Left lung (tissue), 10 donors: ENCODE results near the gene GABARAPL1. TPM values are rescaled to one million over a fixed set of nuclear protein-coding genes. Genes with fewer than 3 reads are reported as not detected.

ENCODE experiments used
- ATAC-seq: fragments of 200-7000 bp; cut with Tn5 transposase; one replicate; pipeline ENCODE4 v1.9.1; 2020; ENCODE audit warnings: moderate library complexity
- DNase-seq, 4 donors: peaks; one replicate each; pipeline ENCODE4 v3.0.0-alpha.2; 2013 to 2020
- H3K27ac ChIP-seq, 2 donors: fragments of 200-600 bp; sonication (generic) in 1 of 2; one replicate each; pipeline versions ENCODE4 v1.5.0 to v1.8.0; 2020 to 2021
- H3K27me3 ChIP-seq, 2 donors: fragments of 200-600 bp; sonication (generic) in 1 of 2; one replicate each; pipeline versions ENCODE4 v1.5.0 to v1.8.0; 2020 to 2021
- H3K36me3 ChIP-seq, 2 donors: fragments of 200-600 bp; sonication (generic) in 1 of 2; one replicate each; pipeline versions ENCODE4 v1.5.0 to v1.8.0; 2020 to 2021
- H3K4me1 ChIP-seq, 2 donors: fragments of 200-600 bp; one replicate each; pipeline ENCODE4 v1.8.0; 2021
- H3K4me3 ChIP-seq, 2 donors: fragments of 200-600 bp; sonication (generic) in 1 of 2; one replicate each; pipeline versions ENCODE4 v1.5.0 to v1.8.0; 2020 to 2021; ENCODE audit warnings: mild to moderate bottlenecking in 1 of 2
- H3K9me3 ChIP-seq, 2 donors: fragments of 200-600 bp; sonication (generic) in 1 of 2; one replicate each; pipeline versions ENCODE4 v1.5.0 to v1.8.0; 2020 to 2021
- intact Hi-C, 2 donors: fragments of 100-400 bp; cut with DNase I; formaldehyde crosslinking; loops; one replicate each; pipeline versions ENCODE4 v1.11.2 to v1.14.2; 2022
- polyA plus RNA-seq, 6 donors: library from polyadenylated mRNA; unstranded; fragments of 120-200 nt; gene quantifications; one replicate each; pipeline ENCODE4 v1.2.1, GENCODE V29; 2013; ENCODE audit not compliant: insufficient read length in 6 of 6
- total RNA-seq, 2 donors: library from RNA; stranded (reverse); fragmentation: NEBNext Ultra II Directional; extraction: Animal tissue kit (Norgen Biotek cat#: 25700); gene quantifications; one replicate each; pipeline ENCODE4 v1.2.1, GENCODE V29; 2021
- TF ChIP-seq, protein P1 (sequence below), 2 donors: fragments of 200-600 bp; sonication (generic) in 1 of 2; IDR thresholded peaks; one replicate each; pipeline versions ENCODE4 v1.5.0 to v1.8.0; 2021; ENCODE audit warnings: antibody characterized with exemption in 2 of 2
- donor health status: DM: no; HTN: yes; CAD: no.
- donor health status: DM: no; HTN: no; CAD: no.

The GABARAPL1 gene
- total and polyA plus RNA-seq, 8 donors, result 38.6 to 68.4 (median 48.4) TPM

DNA sequence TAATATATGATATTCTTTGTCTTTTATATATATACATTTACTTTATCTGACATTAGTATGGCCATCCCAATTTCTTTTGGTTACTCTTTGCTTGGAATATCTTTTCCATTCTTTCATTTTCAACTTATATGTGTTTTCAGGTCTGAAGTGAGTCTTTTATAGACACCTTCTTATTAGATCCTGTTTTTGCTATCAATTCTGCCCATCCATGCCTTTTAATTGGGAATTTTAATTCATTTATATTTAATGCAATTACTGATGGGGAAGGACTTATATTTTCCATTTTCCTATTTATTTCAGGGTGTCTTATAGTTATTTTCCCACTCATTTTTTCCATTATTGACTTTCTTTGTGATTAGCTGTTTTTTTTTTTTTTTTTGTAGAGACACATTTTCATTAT lies 43.4 kb downstream of the GABARAPL1 start:
- Histone ChIP-seq H3K9me3 (peaks cover 0 to 25% of the 10 kb centered on the region in 2 donors), H3K27me3 (no peaks in the 10 kb centered on the region)

DNA sequence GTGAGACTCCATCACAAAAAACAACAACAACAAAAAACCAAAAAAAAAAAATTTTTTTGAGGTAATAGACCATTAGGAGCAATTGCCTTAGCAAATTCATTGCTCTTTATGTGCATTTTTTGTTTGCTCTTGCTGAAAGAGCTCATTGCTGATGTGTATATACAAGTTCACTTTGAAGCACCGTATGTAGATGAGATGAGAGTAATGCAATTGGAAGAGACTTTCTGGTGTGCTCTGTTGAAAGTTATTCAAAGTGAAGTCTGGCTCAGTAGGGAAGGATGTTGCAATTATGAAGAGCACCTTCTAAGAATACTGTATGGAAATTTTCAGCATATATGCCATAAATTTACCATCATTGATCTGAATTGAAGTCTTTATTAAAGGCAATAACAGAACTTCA lies 48.2 kb downstream of the GABARAPL1 start:
- Histone ChIP-seq H3K27me3 (no peaks in the 10 kb centered on the region), H3K36me3 (no peaks in the 10 kb centered on the region), H3K4me1 (no peaks in the 10 kb centered on the region), H3K4me3 (no peak overlapping the region), H3K27ac (no peak overlapping the region), H3K9me3 (peaks cover 0 to 9% of the 10 kb centered on the region in 2 donors)
- intact Hi-C loops, result no loop called here
- DNase-seq (no peak), ATAC-seq (no peak)
- TF ChIP-seq, protein P1, sequence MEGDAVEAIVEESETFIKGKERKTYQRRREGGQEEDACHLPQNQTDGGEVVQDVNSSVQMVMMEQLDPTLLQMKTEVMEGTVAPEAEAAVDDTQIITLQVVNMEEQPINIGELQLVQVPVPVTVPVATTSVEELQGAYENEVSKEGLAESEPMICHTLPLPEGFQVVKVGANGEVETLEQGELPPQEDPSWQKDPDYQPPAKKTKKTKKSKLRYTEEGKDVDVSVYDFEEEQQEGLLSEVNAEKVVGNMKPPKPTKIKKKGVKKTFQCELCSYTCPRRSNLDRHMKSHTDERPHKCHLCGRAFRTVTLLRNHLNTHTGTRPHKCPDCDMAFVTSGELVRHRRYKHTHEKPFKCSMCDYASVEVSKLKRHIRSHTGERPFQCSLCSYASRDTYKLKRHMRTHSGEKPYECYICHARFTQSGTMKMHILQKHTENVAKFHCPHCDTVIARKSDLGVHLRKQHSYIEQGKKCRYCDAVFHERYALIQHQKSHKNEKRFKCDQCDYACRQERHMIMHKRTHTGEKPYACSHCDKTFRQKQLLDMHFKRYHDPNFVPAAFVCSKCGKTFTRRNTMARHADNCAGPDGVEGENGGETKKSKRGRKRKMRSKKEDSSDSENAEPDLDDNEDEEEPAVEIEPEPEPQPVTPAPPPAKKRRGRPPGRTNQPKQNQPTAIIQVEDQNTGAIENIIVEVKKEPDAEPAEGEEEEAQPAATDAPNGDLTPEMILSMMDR (IDR thresholded peaks at IDR 0.05), result no peak

More for the DNA sequence above, 43.4 kb downstream of the GABARAPL1 start:
- DNase-seq, result no peak
- no peaks in the 10 kb centered on the region for H3K36me3 ChIP-seq
- intact Hi-C loops, result no loop called here
- no peak overlapping the region for H3K4me3 ChIP-seq
- no peak overlapping the region for H3K27ac ChIP-seq
- TF ChIP-seq, protein P1 (IDR thresholded peaks at IDR 0.05), result no peak
- no peaks in the 10 kb centered on the region for H3K4me1 ChIP-seq
- ATAC-seq, result no peak

DNA sequence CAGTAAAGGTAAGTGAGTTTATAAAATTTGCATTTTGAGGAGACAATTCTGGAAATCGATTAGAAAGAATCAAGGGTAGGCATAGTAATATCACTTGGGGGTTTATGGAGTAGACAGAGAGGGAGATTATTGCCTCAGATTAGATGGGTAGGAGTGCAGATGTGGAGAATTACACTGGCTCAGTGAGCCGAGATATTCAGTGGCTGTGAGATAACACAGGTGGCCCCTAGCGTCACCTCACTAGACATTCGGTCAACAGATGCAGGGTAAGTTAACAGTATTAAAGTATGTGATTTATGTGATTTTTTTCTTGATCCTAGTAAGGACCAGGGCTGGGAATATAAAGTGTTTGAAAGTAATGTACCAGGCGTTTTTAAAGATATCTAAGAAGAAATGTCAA lies 55.4 kb downstream of the GABARAPL1 start:
- Histone ChIP-seq H3K4me1 (no peaks in the 10 kb centered on the region), H3K27ac (no peak overlapping the region), H3K36me3 (no peaks in the 10 kb centered on the region), H3K27me3 (no peaks in the 10 kb centered on the region), H3K9me3 (no peaks in the 10 kb centered on the region), H3K4me3 (no peak overlapping the region)
- no peak for ATAC-seq
- TF ChIP-seq, protein P1 (IDR thresholded peaks at IDR 0.05), result no peak
- intact Hi-C loops, result no loop called here
- DNase-seq, result no peak

DNA sequence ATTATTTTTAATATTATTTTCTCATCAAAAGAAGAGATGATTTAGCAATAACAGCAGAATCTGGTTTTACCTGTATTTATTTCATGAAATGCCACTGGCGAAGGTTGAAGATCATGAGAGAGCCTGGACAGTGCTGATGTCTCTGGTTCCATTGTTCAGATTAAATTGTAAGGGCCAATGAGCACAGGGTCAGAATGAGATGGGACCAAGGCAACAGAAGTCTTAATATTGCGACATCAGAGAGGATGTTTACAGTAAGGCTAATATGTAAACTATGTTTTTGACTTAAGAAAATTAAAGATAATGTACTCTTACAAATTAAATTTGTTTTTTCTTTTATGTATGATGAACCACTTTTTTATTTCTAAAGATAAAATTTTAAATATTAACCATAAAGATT lies 59.8 kb downstream of the GABARAPL1 start:
- ATAC-seq (no peak), DNase-seq (no peak)
- Histone ChIP-seq H3K36me3 (no peaks in the 10 kb centered on the region), H3K27me3 (no peaks in the 10 kb centered on the region), H3K27ac (no peak overlapping the region), H3K4me3 (no peak overlapping the region), H3K9me3 (no peaks in the 10 kb centered on the region), H3K4me1 (no peaks in the 10 kb centered on the region)
- TF ChIP-seq, protein P1 (IDR thresholded peaks at IDR 0.05), result no peak
- intact Hi-C loops, result no loop called here

Other genes with a start within 250 kb of the GABARAPL1 start
- 10 to 100 TPM; 10.9 to 12.7 TPM for gene CLEC12A, start 241.5 kb upstream of the GABARAPL1 start, total RNA-seq
- gene CLEC12A, start 241.5 kb upstream of the GABARAPL1 start, polyA plus RNA-seq, result 1 to 10 TPM in 1 of 6 donors, under 1 TPM in 5; 0.61 to 1.9 (median 0.95) TPM
- gene CLEC1B, start 213.8 kb upstream of the GABARAPL1 start, total RNA-seq, result under 1 TPM; 0.38 to 0.63 TPM
- 1 to 10 TPM; 1.1 to 2.6 (median 2.2) TPM for gene CLEC1B, start 213.8 kb upstream of the GABARAPL1 start, polyA plus RNA-seq
- under 1 TPM in 1 of 2 donors, not detected in 1; 0.47 TPM for gene CLEC12B, start 202.2 kb upstream of the GABARAPL1 start, total RNA-seq
- gene CLEC12B, start 202.2 kb upstream of the GABARAPL1 start, polyA plus RNA-seq, result under 1 TPM in 4 of 6 donors, not detected in 2; 0.06 to 0.46 (median 0.26) TPM
- under 1 TPM in 1 of 2 donors, not detected in 1; 0.17 TPM for gene CLEC9A, start 182.2 kb upstream of the GABARAPL1 start, total RNA-seq
- 1 to 10 TPM; 1.2 to 2.5 (median 2.3) TPM for gene CLEC9A, start 182.2 kb upstream of the GABARAPL1 start, polyA plus RNA-seq
- gene CLEC1A, start 113.9 kb upstream of the GABARAPL1 start, total RNA-seq, result 10 to 100 TPM in 1 of 2 donors, 1 to 10 TPM in 1; 8.9 to 11.0 TPM
- gene CLEC1A, start 113.9 kb upstream of the GABARAPL1 start, polyA plus RNA-seq, result 10 to 100 TPM; 19.9 to 23.0 (median 20.4) TPM
- gene CLEC7A, start 82.7 kb upstream of the GABARAPL1 start, total RNA-seq, result 10 to 100 TPM; 25.4 to 75.7 TPM
- 1 to 10 TPM; 3.3 to 4.5 (median 3.7) TPM for gene CLEC7A, start 82.7 kb upstream of the GABARAPL1 start, polyA plus RNA-seq
- 10 to 100 TPM; 52.2 to 63.6 TPM for gene OLR1, start 40.7 kb upstream of the GABARAPL1 start, total RNA-seq
- 1 to 10 TPM in 3 of 6 donors, under 1 TPM in 3; 0.70 to 1.2 (median 0.92) TPM for gene OLR1, start 40.7 kb upstream of the GABARAPL1 start, polyA plus RNA-seq
- gene TMEM52B, start 33.8 kb upstream of the GABARAPL1 start, total RNA-seq, result 1 to 10 TPM; 1.9 to 2.0 TPM
- gene TMEM52B, start 33.8 kb upstream of the GABARAPL1 start, polyA plus RNA-seq, result 1 to 10 TPM in 1 of 6 donors, under 1 TPM in 5; 0.31 to 1.2 (median 0.50) TPM
- gene KLRD1, start 95.0 kb downstream of the GABARAPL1 start, total RNA-seq, result 1 to 10 TPM; 4.6 to 9.0 TPM
- 1 to 10 TPM in 5 of 6 donors, under 1 TPM in 1; 0.53 to 2.1 (median 1.7) TPM for gene KLRD1, start 95.0 kb downstream of the GABARAPL1 start, polyA plus RNA-seq
- gene KLRK1, start 177.2 kb downstream of the GABARAPL1 start, total RNA-seq, result 1 to 10 TPM; 2.6 to 4.9 TPM
- gene KLRK1, start 177.2 kb downstream of the GABARAPL1 start, polyA plus RNA-seq, result 1 to 10 TPM in 5 of 6 donors, under 1 TPM in 1; 0.70 to 2.3 (median 1.7) TPM
- 1 to 10 TPM in 1 of 2 donors, under 1 TPM in 1; 0.38 to 1.3 TPM for gene KLRC4, start 196.9 kb downstream of the GABARAPL1 start, total RNA-seq
- gene KLRC4, start 196.9 kb downstream of the GABARAPL1 start, polyA plus RNA-seq, result under 1 TPM in 4 of 6 donors, not detected in 2; 0.21 to 0.54 (median 0.32) TPM
- not detected for gene KLRC3, start 207.7 kb downstream of the GABARAPL1 start, total RNA-seq
- under 1 TPM in 3 of 6 donors, not detected in 3; 0.25 to 0.41 (median 0.32) TPM for gene KLRC3, start 207.7 kb downstream of the GABARAPL1 start, polyA plus RNA-seq
- gene KLRC2, start 223.1 kb downstream of the GABARAPL1 start, total RNA-seq, result under 1 TPM in 1 of 2 donors, not detected in 1; 0.79 TPM
- under 1 TPM in 5 of 6 donors, not detected in 1; 0.38 to 0.77 (median 0.54) TPM for gene KLRC2, start 223.1 kb downstream of the GABARAPL1 start, polyA plus RNA-seq
- 1 to 10 TPM in 1 of 2 donors, under 1 TPM in 1; 0.58 to 1.3 TPM for gene KLRC1, start 240.5 kb downstream of the GABARAPL1 start, total RNA-seq
- gene KLRC1, start 240.5 kb downstream of the GABARAPL1 start, polyA plus RNA-seq, result 1 to 10 TPM in 2 of 6 donors, under 1 TPM in 4; 0.40 to 1.7 (median 0.65) TPM